Colonic mucosa (tissue), 4 donors: Measurements from ENCODE around the gene EPC2. TPM values are rescaled to one million over a fixed set of nuclear protein-coding genes. Genes with fewer than 3 reads are reported as not detected.

Experiments
- DNase-seq: peaks from one replicate; pipeline ENCODE4 v3.0.0-alpha.2; 2020
- H3K27ac ChIP-seq: fragments of 200-600 bp; one replicate; pipeline ENCODE4 v1.8.0; 2021
- H3K27me3 ChIP-seq: fragments of 200-600 bp; one replicate; pipeline ENCODE4 v1.8.0; 2021
- H3K36me3 ChIP-seq: fragments of 200-600 bp; one replicate; pipeline ENCODE4 v1.8.0; 2021
- H3K4me1 ChIP-seq: fragments of 200-600 bp; one replicate; pipeline ENCODE4 v1.8.0; 2021; ENCODE audit warnings: mild to moderate bottlenecking
- H3K4me3 ChIP-seq: fragments of 200-600 bp; one replicate; pipeline ENCODE4 v1.8.0; 2021
- H3K9ac ChIP-seq, 2 donors: one replicate each; pipeline ENCODE4 v1.7.0; 2013; ENCODE audit warnings: control low read depth in 2 of 2, low read depth in 2 of 2, low read length in 2 of 2
- H3K9me3 ChIP-seq: fragments of 200-600 bp; one replicate; pipeline ENCODE4 v1.8.0; 2021
- CTCF ChIP-seq: fragments of 200-600 bp; IDR thresholded peaks from one replicate; pipeline ENCODE4 v1.8.0; 2022; ENCODE audit warnings: antibody characterized with exemption, mild to moderate bottlenecking
- intact Hi-C: fragments of 100-400 bp; cut with DNase I; formaldehyde crosslinking; loops from one replicate; pipeline ENCODE4 v1.14.1; 2022
- total RNA-seq, 2 donors: library from RNA; stranded (reverse); fragmentation: NEBNext Ultra II Directional in 1 of 2; extraction: Animal tissue kit (Norgen Biotek cat#: 25700) in 1 of 2; gene quantifications; one replicate each; pipeline ENCODE4 v1.2.1, GENCODE V29; 2021
- donor health status: healthy.
- donor health status: DM: no; HTN: no; CAD: no.
- donor health status: DM: no; HTN: no; CAD: no.

The EPC2 gene
- total RNA-seq, 2 donors from 2014 or later, result 18.4 to 20.7 TPM

GRCh38 chr2:148819019-148819585 lies 174.6 kb downstream of the EPC2 start:
- Histone ChIP-seq H3K4me1 (no peaks in the 10 kb centered on the region), H3K27me3 (no peaks in the 10 kb centered on the region), H3K36me3 (no peaks in the 10 kb centered on the region), H3K9ac (no peak overlapping the region), H3K4me3 (no peak overlapping the region), H3K9me3 (no peaks in the 10 kb centered on the region), H3K27ac (no peak overlapping the region)
- intact Hi-C loops, result no loop called here
- no peak for TF ChIP-seq CTCF
- DNase-seq, result no peak

GRCh38 chr2:148824190-148824589 lies 179.6 kb downstream of the EPC2 start:
- Histone ChIP-seq H3K4me1 (no peaks in the 10 kb centered on the region), H3K27ac (no peak overlapping the region), H3K4me3 (no peak overlapping the region), H3K36me3 (no peaks in the 10 kb centered on the region), H3K9ac (no peak overlapping the region), H3K9me3 (no peaks in the 10 kb centered on the region), H3K27me3 (no peaks in the 10 kb centered on the region)
- intact Hi-C loops, result no loop called here
- no peak for DNase-seq
- TF ChIP-seq CTCF, result no peak

GRCh38 chr2:148826791-148827190 lies 182.2 kb downstream of the EPC2 start:
- DNase-seq, result no peak
- Histone ChIP-seq H3K27ac (no peak overlapping the region), H3K4me1 (no peaks in the 10 kb centered on the region), H3K9me3 (no peaks in the 10 kb centered on the region), H3K4me3 (no peak overlapping the region), H3K27me3 (no peaks in the 10 kb centered on the region), H3K36me3 (no peaks in the 10 kb centered on the region), H3K9ac (no peak overlapping the region)
- intact Hi-C loops, result no loop called here
- TF ChIP-seq CTCF, result no peak

GRCh38 chr2:148828941-148829340 lies 184.4 kb downstream of the EPC2 start:
- H3K9ac ChIP-seq, result no peak overlapping the region
- intact Hi-C loops, result no loop called here
- H3K27ac ChIP-seq, result no peak overlapping the region
- no peak for TF ChIP-seq CTCF
- H3K4me1 ChIP-seq, result no peaks in the 10 kb centered on the region
- H3K4me3 ChIP-seq, result no peak overlapping the region
- no peaks in the 10 kb centered on the region for H3K9me3 ChIP-seq
- DNase-seq, result no peak
- H3K36me3 ChIP-seq, result no peaks in the 10 kb centered on the region
- no peaks in the 10 kb centered on the region for H3K27me3 ChIP-seq

- Histone ChIP-seq H3K9me3 (no peaks in the 10 kb centered on the region), H3K4me1 (no peaks in the 10 kb centered on the region), H3K4me3 (no peak overlapping the region), H3K27me3 (no peaks in the 10 kb centered on the region), H3K27ac (no peak overlapping the region), H3K9ac (no peak overlapping the region), H3K36me3 (no peaks in the 10 kb centered on the region)
- TF ChIP-seq CTCF, result no peak
- intact Hi-C loops, result no loop called here
- no peak for DNase-seq
Measured at GRCh38 chr2:148829618-148830017, 185.1 kb downstream of the EPC2 start.
